PC-9 (cell line): ENCODE measurements around the gene NFKBIE. TPM values are rescaled to one million over a fixed set of nuclear protein-coding genes. Genes with fewer than 3 reads are reported as not detected.
A peak's percentile ranks its signal among the peaks of the same experiment; 100 is the strongest.

Source experiments
- BruUV-seq: library from RNA; stranded (reverse); fragments of 400-500 nt; replicated peaks from 2 replicates; lab custom pipeline; 2021; lab: Mats Ljungman, UMichigan
- CTCF ChIA-PET: fragments of 300-600 bp; sonication (Branson Sonifier 250); formaldehyde crosslinking; loops from one replicate; lab custom pipeline; 2022; ENCODE audit warnings: antibody characterized with exemption; lab: Charles Lee
- POLR2A ChIA-PET: fragments of 300-600 bp; sonication (Branson Sonifier 250); formaldehyde crosslinking; loops from one replicate; lab custom pipeline; 2022; ENCODE audit warnings: antibody characterized with exemption; ENCODE audit not compliant: unreplicated experiment; lab: Charles Lee
- DNase-seq, 2 experiments: peaks; one replicate each; pipeline versions ENCODE4 v3.0.0 to v3.0.0-alpha.2; 2015 to 2022; ENCODE audit warnings: mixed read lengths in 1 of 2
- H2AFZ ChIP-seq: fragments of 200-600 bp; sonication (generic); 2 replicates; pipeline ENCODE4 v1.8.1; 2017; ENCODE audit warnings: antibody characterized with exemption
- H3F3A ChIP-seq: fragments of 200-600 bp; sonication (generic); 2 replicates; pipeline ENCODE4 v1.8.1; 2017; ENCODE audit warnings: antibody characterized with exemption, mild to moderate bottlenecking, low read depth; ENCODE audit not compliant: insufficient read depth
- H3K27ac ChIP-seq: fragments of 200-600 bp; sonication (generic); 2 replicates; pipeline ENCODE4 v1.6.1; 2016; ENCODE audit warnings: mixed run types
- H3K27me3 ChIP-seq: fragments of 200-600 bp; sonication (generic); 2 replicates; pipeline ENCODE4 v1.6.1; 2016; ENCODE audit warnings: low read depth, mixed run types; ENCODE audit not compliant: insufficient read depth
- H3K36me3 ChIP-seq: fragments of 200-600 bp; sonication (generic); 2 replicates; pipeline ENCODE4 v1.6.1; 2016; ENCODE audit warnings: low read depth, mixed run types
- H3K4me1 ChIP-seq: fragments of 200-600 bp; sonication (generic); replicated peaks from 2 replicates; pipeline ENCODE4 v1.6.1; 2016; ENCODE audit warnings: mixed run types; ENCODE audit not compliant: insufficient read depth
- H3K4me2 ChIP-seq: fragments of 200-600 bp; sonication (generic); 2 replicates; pipeline ENCODE4 v1.6.1; 2017; ENCODE audit warnings: mixed run types
- H3K4me3 ChIP-seq: fragments of 200-600 bp; sonication (generic); 2 replicates; pipeline ENCODE4 v1.6.1; 2016; ENCODE audit warnings: mixed run types
- H3K79me2 ChIP-seq: fragments of 200-600 bp; sonication (generic); 2 replicates; pipeline ENCODE4 v1.6.1; 2017; ENCODE audit warnings: low read depth, mixed run types
- H3K9me2 ChIP-seq: fragments of 200-600 bp; sonication (generic); 2 replicates; pipeline ENCODE4 v1.8.1; 2017; ENCODE audit warnings: mild to moderate bottlenecking; ENCODE audit not compliant: insufficient read depth
- H3K9me3 ChIP-seq: fragments of 200-600 bp; sonication (generic); 2 replicates; pipeline ENCODE4 v1.8.1; 2016; ENCODE audit warnings: low read depth; ENCODE audit not compliant: insufficient read depth
- H4K20me1 ChIP-seq: fragments of 200-600 bp; sonication (generic); 2 replicates; pipeline ENCODE4 v1.8.1; 2017; ENCODE audit not compliant: insufficient read depth
- CTCF ChIP-seq: fragments of 200-600 bp; sonication (generic); conservative IDR thresholded peaks from 2 replicates; pipeline ENCODE4 v1.6.1; 2017; ENCODE audit warnings: mixed run types, antibody characterized with exemption, mild to moderate bottlenecking, moderate library complexity
- EZH2 ChIP-seq: fragments of 200-600 bp; sonication (generic); IDR thresholded peaks from 2 replicates; pipeline ENCODE4 v1.8.0; 2017; ENCODE audit warnings: antibody characterized with exemption, low read depth
- intact Hi-C: fragments of 100-400 bp; cut with micrococcal nuclease; formaldehyde crosslinking; loops from one replicate; pipeline ENCODE4 v1.10.0; 2022; ENCODE audit not compliant: unreplicated experiment
- total RNA-seq: library from RNA; stranded (reverse); gene quantifications from 2 replicates; pipeline ENCODE4 v1.2.3, GENCODE V29; 2021

Gene NFKBIE
- total RNA-seq, 1 experiment from 2014 or later: 7.6 TPM

- TF ChIP-seq CTCF (0 out of 2 replicates have a peak, but pooled peaks have one; percentile 37), EZH2 (no peak)
- peaks cover 42% of the 10 kb centered on the region for H3K79me2 ChIP-seq
- H4K20me1 ChIP-seq: peaks cover 40% of the 10 kb centered on the region
- H3K27me3 ChIP-seq: no peaks in the 10 kb centered on the region
- peak overlapping the region; percentile 93 for H2AFZ ChIP-seq
- CTCF ChIA-PET: interaction anchor here (0.6 to 0.8 kb wide), 2 partner anchors 9 to 24 kb away, joined by 3 to 23 read pairs; no protein-coding TSS in a partner anchor
- TSS peak; percentile 62 for BruUV-seq
- peak overlapping the region; percentile 97 for H3K4me2 ChIP-seq
- intact Hi-C loops: loop anchor here (1.0 to 5.0 kb wide), 3 partner anchors 9 to 129 kb away; no protein-coding TSS in a partner anchor
- DNase-seq: peak; percentile 64 to 92
- peaks cover 45% of the 10 kb centered on the region for H3F3A ChIP-seq
- no peaks in the 10 kb centered on the region for H3K9me2 ChIP-seq
- peaks cover 35% of the 10 kb centered on the region for H3K36me3 ChIP-seq
- H3K27ac ChIP-seq: peak overlapping the region; percentile 94
- H3K4me1 ChIP-seq: peaks cover 28% of the 10 kb centered on the region
- H3K9me3 ChIP-seq: no peaks in the 10 kb centered on the region
- peak overlapping the region; percentile 98 for H3K4me3 ChIP-seq
- POLR2A ChIA-PET: interaction anchor here (0.5 to 1.2 kb wide), 7 partner anchors 8 to 810 kb away, joined by 4 to 17 read pairs (median 8); partner anchors contain the start of gene GTPBP2
Measured at GRCh38 chr6:44245912-44246662, 19.3 kb downstream of the NFKBIE start.

- CTCF ChIA-PET: interaction anchor here (0.8 kb wide), 1 partner anchor 8 kb away, joined by 3 read pairs; no protein-coding TSS in a partner anchor
- peaks cover 29% of the 10 kb centered on the region for H3K36me3 ChIP-seq
Measured at GRCh38 chr6:44245391-44245911, 19.9 kb downstream of the NFKBIE start.

More at GRCh38 chr6:44245391-44245911, 19.9 kb downstream of the NFKBIE start:
- H4K20me1 ChIP-seq: peaks cover 34% of the 10 kb centered on the region
- peaks cover 36% of the 10 kb centered on the region for H3K79me2 ChIP-seq
- peak overlapping the region; percentile 98; the same call in 1 of the 2 replicates for H3K4me3 ChIP-seq
- no peaks in the 10 kb centered on the region for H3K27me3 ChIP-seq
- H3K9me2 ChIP-seq: no peaks in the 10 kb centered on the region
- H3K4me2 ChIP-seq: peak overlapping the region; percentile 97
- intact Hi-C loops: loop anchor here (5.0 kb wide), 1 partner anchor 128 kb away; no protein-coding TSS in a partner anchor
- POLR2A ChIA-PET: interaction anchor here (0.6 to 1.2 kb wide), 3 partner anchors 19 to 157 kb away, joined by 3 to 11 read pairs (median 4); no protein-coding TSS in a partner anchor
- peak in 1 of 2 experiments; percentile 10 for DNase-seq
- TF ChIP-seq EZH2 (no peak), CTCF (no peak)
- no peak overlapping the region for H3K27ac ChIP-seq
- BruUV-seq: no TSS peak
- no peaks in the 10 kb centered on the region for H3K9me3 ChIP-seq
- peaks cover 39% of the 10 kb centered on the region for H3F3A ChIP-seq
- peak overlapping the region; percentile 93 for H2AFZ ChIP-seq
- H3K4me1 ChIP-seq: peaks cover 22% of the 10 kb centered on the region
